ENCODE results near the gene EIF2B1. TPM values are rescaled to one million over a fixed set of nuclear protein-coding genes. Genes with fewer than 3 reads are reported as not detected.
"Not testable (repeated sequence)": the region's sequence is repeated elsewhere in the genome, so short reads cannot be mapped to it uniquely, and the experiment has no call there.

Gene EIF2B1
- total and polyA plus RNA-seq, 2 donors (not counting 1 experiment from before 2014, with no cell fraction given): 48.9 to 54.0 TPM

DNA sequence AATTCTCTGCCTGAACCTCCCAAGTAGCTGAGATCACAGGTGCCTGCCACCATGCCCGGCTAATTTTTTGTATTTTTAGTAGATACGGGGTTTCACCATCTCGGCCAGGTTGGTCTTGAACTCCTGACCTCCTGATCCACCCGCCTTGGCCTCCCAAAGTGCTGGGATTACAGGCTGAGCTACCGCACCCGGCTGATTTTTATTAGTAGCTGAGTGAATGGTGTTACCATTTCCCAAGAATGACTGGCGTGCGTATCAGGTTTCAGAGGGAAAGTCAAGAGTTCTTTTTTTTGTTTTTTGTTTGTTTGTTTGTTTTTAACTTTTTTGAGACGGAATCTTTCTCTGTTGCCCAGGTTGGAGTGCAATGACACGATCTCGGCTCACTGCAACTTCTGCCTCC is 30.0 kb downstream of the EIF2B1 start:
- Histone ChIP-seq H4K20me1 (ENCODE audit: control insufficient read depth, insufficient read depth, low read length, poor library complexity, severe bottlenecking) (peaks cover 11% of the 10 kb centered on the region), H3K4me1 (ENCODE audit: control insufficient read depth in 2 of 2, insufficient read depth in 2 of 2, low read length in 2 of 2) (peaks cover 12 to 23% of the 10 kb centered on the region in 2 donors), H3K36me3 (replicated peaks in 1 of 2; ENCODE audit: control extremely low read depth in 1 of 2, control insufficient read depth in 1 of 2, extremely low read depth in 1 of 2, insufficient read depth in 2 of 2, low read length in 1 of 2) (peaks cover 0 to 39% of the 10 kb centered on the region in 2 experiments), H3K79me2 (ENCODE audit: control insufficient read depth, insufficient read depth, low read length) (peaks cover 59% of the 10 kb centered on the region), H3K4me2 (replicated peaks; ENCODE audit: low read depth, low read length, poor library complexity, severe bottlenecking) (peak overlapping the region; percentile 8)
- peaks cover 23% of the 10 kb centered on the region for H3K4me1 Mint-ChIP-seq
- H3K4me3 Mint-ChIP-seq; H3K4me3 ChIP-seq (ENCODE audit: control extremely low read depth in 1 of 5, extremely low read depth in 1 of 5, insufficient read depth in 1 of 5, low read depth in 2 of 5, low read length in 4 of 5); H3K27me3 Mint-ChIP-seq; H2AFZ ChIP-seq (ENCODE audit: insufficient read depth, low read depth, low read length, poor library complexity, severe bottlenecking); ATAC-seq (ENCODE audit: low read depth); H3K9me3 ChIP-seq (ENCODE audit: control extremely low read depth in 1 of 3, control insufficient read depth in 2 of 3, insufficient read depth in 1 of 3, low read length in 2 of 3); H3K27ac ChIP-seq (ENCODE audit: low read length in 2 of 2); DNase-seq; H3K27me3 ChIP-seq (replicated peaks in 1 of 4; ENCODE audit: control extremely low read depth in 1 of 4, control insufficient read depth in 3 of 4, insufficient read depth in 4 of 4, low read length in 3 of 4); H3K9me3 Mint-ChIP-seq (ENCODE audit: insufficient read depth); H3K27ac Mint-ChIP-seq; POLR2A ChIA-PET; H3K9ac ChIP-seq (ENCODE audit: low read length): not testable (repeated sequence)
- intact Hi-C loops (cut with micrococcal nuclease): loop anchor here (5.0 kb wide), 2 partner anchors 216 to 849 kb away; no protein-coding TSS in a partner anchor
- 97% methylated on average over 8 of the region's 11 CpGs for WGBS (ENCODE audit: insufficient coverage)
- CTCF ChIA-PET: interaction anchor here (0.7 to 2.0 kb wide), 3 partner anchors 177 to 335 kb away, joined by 3 to 5 read pairs (median 4); no protein-coding TSS in a partner anchor

DNA sequence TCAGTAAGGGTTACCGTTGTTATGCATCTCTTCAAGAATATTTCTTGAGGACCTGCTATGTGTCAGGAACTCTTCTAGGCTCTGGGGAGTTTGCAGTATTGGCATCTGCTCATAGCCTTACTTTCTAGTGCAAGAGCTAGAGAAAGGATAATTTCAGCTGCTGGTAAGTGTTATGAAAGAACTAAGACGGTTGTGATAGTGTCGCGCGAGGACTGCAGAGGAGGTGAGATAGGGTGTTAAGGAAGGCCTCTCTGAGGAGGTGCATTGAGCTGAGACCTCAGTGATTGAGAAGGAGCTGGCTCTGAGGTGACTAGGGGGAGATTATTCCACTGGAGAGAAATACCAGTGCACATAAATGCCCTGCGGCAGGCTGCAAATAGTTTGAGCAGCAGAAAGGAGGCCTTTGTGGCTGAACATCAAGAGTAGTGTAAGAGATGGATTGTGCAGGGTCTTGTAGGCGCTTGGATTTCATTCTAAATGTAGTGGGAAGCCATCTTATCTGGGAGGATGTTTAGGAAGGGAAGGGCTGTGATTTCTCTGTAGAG is 30.8 kb downstream of the EIF2B1 start:
- H3K27ac Mint-ChIP-seq: peak overlapping the region; percentile 97

More for the DNA sequence above, 30.8 kb downstream of the EIF2B1 start:
- ATAC-seq (ENCODE audit: low read depth) (no peak), DNase-seq (peak; percentile 11)
- no peaks in the 10 kb centered on the region for H3K9me3 Mint-ChIP-seq (ENCODE audit: insufficient read depth)
- no peaks in the 10 kb centered on the region for H3K27me3 Mint-ChIP-seq
- Histone ChIP-seq H3K4me3 (ENCODE audit: control extremely low read depth in 1 of 5, extremely low read depth in 1 of 5, insufficient read depth in 1 of 5, low read depth in 2 of 5, low read length in 4 of 5) (peak overlapping the region; percentile 62 to 99 (median 93)), H3K36me3 (replicated peaks in 1 of 2; ENCODE audit: control extremely low read depth in 1 of 2, control insufficient read depth in 1 of 2, extremely low read depth in 1 of 2, insufficient read depth in 2 of 2, low read length in 1 of 2) (peaks cover 0 to 32% of the 10 kb centered on the region in 2 experiments), H3K27me3 (replicated peaks in 1 of 4; ENCODE audit: control extremely low read depth in 1 of 4, control insufficient read depth in 3 of 4, insufficient read depth in 4 of 4, low read length in 3 of 4) (no peaks in the 10 kb centered on the region), H4K20me1 (ENCODE audit: control insufficient read depth, insufficient read depth, low read length, poor library complexity, severe bottlenecking) (peaks cover 11% of the 10 kb centered on the region), H3K4me2 (replicated peaks; ENCODE audit: low read depth, low read length, poor library complexity, severe bottlenecking) (peak overlapping the region; percentile 94), H3K27ac (ENCODE audit: low read length in 2 of 2) (peak overlapping the region; percentile 74 to 85), H2AFZ (ENCODE audit: insufficient read depth, low read depth, low read length, poor library complexity, severe bottlenecking) (peak overlapping the region; percentile 93), H3K9me3 (ENCODE audit: control extremely low read depth in 1 of 3, control insufficient read depth in 2 of 3, insufficient read depth in 1 of 3, low read length in 2 of 3) (no peaks in the 10 kb centered on the region), H3K4me1 (ENCODE audit: control insufficient read depth in 2 of 2, insufficient read depth in 2 of 2, low read length in 2 of 2) (peaks cover 12 to 23% of the 10 kb centered on the region in 2 donors), H3K9ac (ENCODE audit: low read length) (peak overlapping the region; percentile 94), H3K79me2 (ENCODE audit: control insufficient read depth, insufficient read depth, low read length) (peaks cover 61% of the 10 kb centered on the region)
- WGBS (ENCODE audit: insufficient coverage): 12% methylated on average over 7 of the region's 7 CpGs
- TF ChIP-seq EZH2 (IDR thresholded peaks at IDR 0.05; ENCODE audit: borderline replicate concordance, insufficient read depth, low read depth, low read length, poor library complexity, severe bottlenecking): no peak
- TF ChIP-seq, protein P1, sequence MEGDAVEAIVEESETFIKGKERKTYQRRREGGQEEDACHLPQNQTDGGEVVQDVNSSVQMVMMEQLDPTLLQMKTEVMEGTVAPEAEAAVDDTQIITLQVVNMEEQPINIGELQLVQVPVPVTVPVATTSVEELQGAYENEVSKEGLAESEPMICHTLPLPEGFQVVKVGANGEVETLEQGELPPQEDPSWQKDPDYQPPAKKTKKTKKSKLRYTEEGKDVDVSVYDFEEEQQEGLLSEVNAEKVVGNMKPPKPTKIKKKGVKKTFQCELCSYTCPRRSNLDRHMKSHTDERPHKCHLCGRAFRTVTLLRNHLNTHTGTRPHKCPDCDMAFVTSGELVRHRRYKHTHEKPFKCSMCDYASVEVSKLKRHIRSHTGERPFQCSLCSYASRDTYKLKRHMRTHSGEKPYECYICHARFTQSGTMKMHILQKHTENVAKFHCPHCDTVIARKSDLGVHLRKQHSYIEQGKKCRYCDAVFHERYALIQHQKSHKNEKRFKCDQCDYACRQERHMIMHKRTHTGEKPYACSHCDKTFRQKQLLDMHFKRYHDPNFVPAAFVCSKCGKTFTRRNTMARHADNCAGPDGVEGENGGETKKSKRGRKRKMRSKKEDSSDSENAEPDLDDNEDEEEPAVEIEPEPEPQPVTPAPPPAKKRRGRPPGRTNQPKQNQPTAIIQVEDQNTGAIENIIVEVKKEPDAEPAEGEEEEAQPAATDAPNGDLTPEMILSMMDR (IDR thresholded peaks at IDR 0.05): no peak
- intact Hi-C loops (cut with micrococcal nuclease): loop anchor here (1.0 to 5.0 kb wide), 5 partner anchors 18 to 850 kb away; partner anchors contain the start of genes EIF2B1, GTF2H3 and TMED2
- ChIA-PET POLR2A (interaction anchor here (0.6 to 1.0 kb wide), 3 partner anchors 11 to 871 kb away, joined by 3 to 5 read pairs (median 3); no protein-coding TSS in a partner anchor), CTCF (interaction anchor here (0.7 to 2.0 kb wide), 8 partner anchors 11 to 334 kb away, joined by 3 to 6 read pairs (median 4); no protein-coding TSS in a partner anchor)
- H3K4me1 Mint-ChIP-seq: peaks cover 23% of the 10 kb centered on the region
- H3K4me3 Mint-ChIP-seq: peak overlapping the region; percentile 99
